Thyroid gland (tissue), 4 donors: Measurements from ENCODE around the gene HES1. TPM values are rescaled to one million over a fixed set of nuclear protein-coding genes. Genes with fewer than 3 reads are reported as not detected.

Experiments used
- DNase-seq, 2 donors: peaks; one replicate each; pipeline ENCODE4 v3.0.0-alpha.2; 2019
- H3K27ac ChIP-seq, 3 donors: fragments of 200-600 bp; sonication (generic); 1 replicate in 2 of 3; 2 replicates in 1 of 3; pipeline ENCODE4 v1.5.1; 2016 to 2019; ENCODE audit warnings: mild to moderate bottlenecking in 1 of 3, moderate library complexity in 1 of 3
- H3K27me3 ChIP-seq: fragments of 200-600 bp; sonication (generic); one replicate; pipeline ENCODE4 v1.5.1; 2019
- H3K36me3 ChIP-seq, 2 donors: fragments of 200-600 bp; sonication (generic); one replicate each; pipeline ENCODE4 v1.5.1; 2016 to 2019
- H3K4me1 ChIP-seq, 2 donors: fragments of 200-600 bp; sonication (generic); one replicate each; pipeline ENCODE4 v1.5.1; 2017 to 2019
- H3K4me3 ChIP-seq, 3 donors: fragments of 200-600 bp; sonication (generic); replicated peaks in 1 of 3; 1 replicate in 2 of 3; 2 replicates in 1 of 3; pipeline ENCODE4 v1.5.1; 2016; ENCODE audit warnings: mild to moderate bottlenecking in 1 of 3
- H3K9me3 ChIP-seq: fragments of 200-600 bp; sonication (generic); one replicate; pipeline ENCODE4 v1.5.1; 2017
- POLR2A ChIP-seq, 2 donors: fragments of 450-650 bp; IDR thresholded peaks; one replicate each; pipeline ENCODE4 v1.6.1; 2017; ENCODE audit warnings: antibody characterized with exemption in 2 of 2, mild to moderate bottlenecking in 2 of 2, moderate library complexity in 1 of 2
- WGBS, 2 donors: methylation state at CpG; one replicate each; pipeline ENCODE4 v1.1.5; 2017; 5-methylcytosine and 5-hydroxymethylcytosine counted together
- intact Hi-C: fragments of 100-400 bp; cut with DNase I; formaldehyde crosslinking; loops from one replicate; pipeline ENCODE4 v1.15.1; 2023
- total RNA-seq, 4 donors: library from RNA; depleted of rRNA; stranded (reverse); fragments of >200 nt; gene quantifications; one replicate each; pipeline ENCODE4 v1.2.3, GENCODE V29; 2016
- TF ChIP-seq, protein P1 (sequence below), 6 experiments: fragments of 200-600 bp in 3 of 6; fragments of 450-650 bp in 3 of 6; sonication (generic) in 3 of 6; IDR thresholded peaks; one replicate each; pipeline ENCODE4 v1.5.1; 2016 to 2019; ENCODE audit warnings: antibody characterized with exemption in 6 of 6, mild to moderate bottlenecking in 2 of 6, inconsistent platforms in 1 of 6, moderate library complexity in 1 of 6

The HES1 gene, protein sequence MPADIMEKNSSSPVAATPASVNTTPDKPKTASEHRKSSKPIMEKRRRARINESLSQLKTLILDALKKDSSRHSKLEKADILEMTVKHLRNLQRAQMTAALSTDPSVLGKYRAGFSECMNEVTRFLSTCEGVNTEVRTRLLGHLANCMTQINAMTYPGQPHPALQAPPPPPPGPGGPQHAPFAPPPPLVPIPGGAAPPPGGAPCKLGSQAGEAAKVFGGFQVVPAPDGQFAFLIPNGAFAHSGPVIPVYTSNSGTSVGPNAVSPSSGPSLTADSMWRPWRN
- total RNA-seq = 100 to 1,000 TPM; 127 to 193 (median 159) TPM

DNA sequence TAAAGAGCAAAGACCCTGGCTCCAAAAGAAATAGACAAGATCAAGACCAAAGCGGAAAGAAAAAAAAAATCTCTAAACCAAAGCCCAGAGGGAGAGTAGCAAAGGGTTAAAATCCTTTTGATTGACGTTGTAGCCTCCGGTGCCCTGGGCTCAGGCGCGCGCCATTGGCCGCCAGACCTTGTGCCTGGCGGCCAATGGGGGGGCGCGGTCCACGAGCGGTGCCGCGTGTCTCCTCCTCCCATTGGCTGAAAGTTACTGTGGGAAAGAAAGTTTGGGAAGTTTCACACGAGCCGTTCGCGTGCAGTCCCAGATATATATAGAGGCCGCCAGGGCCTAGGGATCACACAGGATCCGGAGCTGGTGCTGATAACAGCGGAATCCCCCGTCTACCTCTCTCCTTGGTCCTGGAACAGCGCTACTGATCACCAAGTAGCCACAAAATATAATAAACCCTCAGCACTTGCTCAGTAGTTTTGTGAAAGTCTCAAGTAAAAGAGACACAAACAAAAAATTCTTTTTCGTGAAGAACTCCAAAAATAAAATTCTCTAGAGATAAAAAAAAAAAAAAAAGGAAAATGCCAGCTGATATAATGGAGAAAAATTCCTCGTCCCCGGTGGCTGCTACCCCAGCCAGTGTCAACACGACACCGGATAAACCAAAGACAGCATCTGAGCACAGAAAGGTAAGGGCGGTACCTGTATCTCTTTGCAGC, at the start of gene HES1:
TSS of gene HES1 (plus strand) at position 343 of the 713 bp plus-strand sequence. CDS start at position 576, 233 bp downstream.
- intact Hi-C loops = loop anchor here (5.0 kb wide), 2 partner anchors 181 to 354 kb away; no protein-coding TSS in a partner anchor
- Histone ChIP-seq H3K36me3 (peaks cover 4 to 8% of the 10 kb centered on the region in 2 donors), H3K9me3 (no peaks in the 10 kb centered on the region), H3K27ac (peak within 1 kb of the TSS; percentile 94 to 97 (median 95)), H3K4me3 (peak within 1 kb of the TSS; percentile 52 to 97 (median 91)), H3K27me3 (no peaks in the 10 kb centered on the region), H3K4me1 (peaks cover 28 to 33% of the 10 kb centered on the region in 2 donors)
- peak; percentile 98 to 99 for TF ChIP-seq POLR2A (IDR thresholded peaks at IDR 0.05)
- TF ChIP-seq, protein P1, sequence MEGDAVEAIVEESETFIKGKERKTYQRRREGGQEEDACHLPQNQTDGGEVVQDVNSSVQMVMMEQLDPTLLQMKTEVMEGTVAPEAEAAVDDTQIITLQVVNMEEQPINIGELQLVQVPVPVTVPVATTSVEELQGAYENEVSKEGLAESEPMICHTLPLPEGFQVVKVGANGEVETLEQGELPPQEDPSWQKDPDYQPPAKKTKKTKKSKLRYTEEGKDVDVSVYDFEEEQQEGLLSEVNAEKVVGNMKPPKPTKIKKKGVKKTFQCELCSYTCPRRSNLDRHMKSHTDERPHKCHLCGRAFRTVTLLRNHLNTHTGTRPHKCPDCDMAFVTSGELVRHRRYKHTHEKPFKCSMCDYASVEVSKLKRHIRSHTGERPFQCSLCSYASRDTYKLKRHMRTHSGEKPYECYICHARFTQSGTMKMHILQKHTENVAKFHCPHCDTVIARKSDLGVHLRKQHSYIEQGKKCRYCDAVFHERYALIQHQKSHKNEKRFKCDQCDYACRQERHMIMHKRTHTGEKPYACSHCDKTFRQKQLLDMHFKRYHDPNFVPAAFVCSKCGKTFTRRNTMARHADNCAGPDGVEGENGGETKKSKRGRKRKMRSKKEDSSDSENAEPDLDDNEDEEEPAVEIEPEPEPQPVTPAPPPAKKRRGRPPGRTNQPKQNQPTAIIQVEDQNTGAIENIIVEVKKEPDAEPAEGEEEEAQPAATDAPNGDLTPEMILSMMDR (IDR thresholded peaks at IDR 0.05) = no peak
- DNase-seq = peak; percentile 97
- 1% methylated on average over 29 of the region's 29 CpGs for WGBS, 2 donors

DNA sequence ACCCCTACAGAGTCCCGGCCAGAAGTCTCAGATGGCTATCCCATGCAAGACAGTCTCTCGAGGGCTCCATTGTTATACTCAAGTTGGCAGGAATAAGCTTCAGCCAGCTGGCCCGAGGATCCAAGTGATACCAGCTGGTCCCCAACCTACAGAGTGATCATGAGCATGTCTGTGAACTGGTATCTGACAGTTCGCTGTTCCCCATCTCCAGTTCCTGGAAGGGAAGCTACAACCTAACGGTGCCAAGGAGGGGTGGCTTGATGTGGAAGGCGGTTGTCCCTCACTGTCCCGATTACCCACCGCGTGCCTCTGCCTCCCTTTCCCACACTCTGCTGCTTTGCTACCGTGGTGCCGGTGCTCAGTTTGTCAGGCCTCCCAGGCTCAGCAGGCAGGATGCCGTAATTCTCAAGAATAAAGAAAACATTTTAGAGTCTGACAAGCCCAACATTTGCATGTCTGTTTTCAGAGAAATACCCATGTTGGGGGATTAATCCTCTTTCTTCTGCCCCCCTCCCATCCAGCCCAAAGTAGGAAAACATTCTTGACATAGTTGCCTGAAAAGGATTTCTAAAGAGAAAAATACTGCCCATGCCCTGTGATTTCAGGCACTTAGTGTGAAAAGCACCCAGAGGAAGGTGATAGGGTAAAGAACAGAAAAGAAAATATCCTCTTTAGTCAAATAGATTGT, 49.4 kb upstream of the HES1 start:
- peak overlapping the region in 2 of 3 donors; percentile 41 to 44 for H3K27ac ChIP-seq
- H3K36me3 ChIP-seq = no peaks in the 10 kb centered on the region
- no peak for DNase-seq
- intact Hi-C loops = no loop called here
- H3K27me3 ChIP-seq = no peaks in the 10 kb centered on the region
- H3K9me3 ChIP-seq = no peaks in the 10 kb centered on the region
- peaks cover 10 to 24% of the 10 kb centered on the region in 2 donors for H3K4me1 ChIP-seq
- no peak overlapping the region for H3K4me3 ChIP-seq
- WGBS, 2 donors = 71 to 72% methylated on average over 11 to 12 of the region's 12 CpGs
- TF ChIP-seq, protein P1 (IDR thresholded peaks at IDR 0.05) = no peak
- TF ChIP-seq POLR2A (IDR thresholded peaks at IDR 0.05) = no peak

DNA sequence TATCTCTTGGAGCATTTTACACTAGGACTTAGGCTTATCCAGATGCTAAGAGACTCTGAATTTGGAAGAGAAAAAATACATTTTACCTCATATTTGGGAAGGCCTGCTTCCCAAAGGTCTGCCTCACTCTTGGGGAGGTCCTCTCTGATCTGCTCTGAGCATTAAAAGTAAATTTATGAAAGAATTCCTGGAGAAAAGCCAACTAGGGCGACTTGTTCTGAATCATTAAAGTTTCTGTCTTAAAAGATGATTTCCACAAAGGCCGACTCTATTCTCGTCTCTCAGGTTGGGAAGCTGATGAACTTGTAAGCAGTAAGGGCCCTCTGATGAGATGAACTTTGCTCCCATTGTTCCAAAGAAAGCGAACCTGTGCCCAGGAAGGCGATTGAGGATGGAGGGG, 48.7 kb upstream of the HES1 start:
- peaks cover 10 to 24% of the 10 kb centered on the region in 2 donors for H3K4me1 ChIP-seq
- H3K27ac ChIP-seq = peak overlapping the region in 2 of 3 donors; percentile 44 to 50
- H3K36me3 ChIP-seq = no peaks in the 10 kb centered on the region
- no peak for DNase-seq
- 95% methylated on average over 5 of the region's 5 CpGs for WGBS, 2 donors
- intact Hi-C loops = no loop called here
- TF ChIP-seq POLR2A (IDR thresholded peaks at IDR 0.05) = no peak
- TF ChIP-seq, protein P1 (IDR thresholded peaks at IDR 0.05) = no peak
- H3K27me3 ChIP-seq = no peaks in the 10 kb centered on the region
- no peak overlapping the region for H3K4me3 ChIP-seq
- no peaks in the 10 kb centered on the region for H3K9me3 ChIP-seq

DNA sequence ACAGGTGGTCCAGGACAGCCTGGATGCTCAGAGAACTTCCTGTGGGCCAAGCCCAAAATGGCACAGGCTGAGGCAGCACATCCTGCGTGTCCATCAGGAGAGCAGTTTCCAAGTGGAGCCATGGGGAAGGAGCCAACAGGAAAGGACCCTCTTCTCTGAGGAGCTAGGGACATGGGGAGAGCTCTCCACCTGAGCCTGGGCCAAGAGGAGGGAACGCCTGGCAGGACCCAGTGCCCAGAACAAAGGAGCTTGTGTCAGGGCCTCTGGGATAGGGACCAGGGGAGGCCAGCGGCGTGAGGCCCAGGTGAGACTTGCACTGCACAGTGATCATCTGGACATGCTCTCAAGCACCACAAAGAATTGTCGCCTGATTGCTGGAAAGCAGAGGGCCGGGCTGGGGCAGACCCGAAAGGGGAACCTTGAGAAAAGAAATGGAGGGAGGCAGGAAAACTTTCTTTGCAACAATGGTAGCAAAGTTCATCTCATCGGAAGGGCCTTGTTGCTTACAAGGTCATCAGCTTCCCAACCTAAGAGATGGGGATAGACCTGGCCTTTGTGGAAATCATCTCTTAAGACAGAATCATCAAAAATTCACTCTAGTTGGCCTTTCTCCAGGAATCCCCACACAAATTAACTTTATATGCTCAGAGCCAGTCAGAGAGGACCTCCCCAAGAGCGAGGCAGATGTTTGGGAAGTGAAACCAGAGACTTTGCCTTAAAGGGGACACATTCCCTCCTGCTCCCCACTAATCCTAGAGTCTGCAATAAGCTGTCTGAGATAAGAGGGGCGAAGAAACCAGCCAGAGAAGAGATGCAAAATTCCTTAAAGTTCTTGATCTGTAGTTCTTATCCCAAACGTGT, 47.7 kb upstream of the HES1 start:
- no peaks in the 10 kb centered on the region for H3K9me3 ChIP-seq
- TF ChIP-seq POLR2A (IDR thresholded peaks at IDR 0.05) = no peak
- TF ChIP-seq, protein P1 (IDR thresholded peaks at IDR 0.05) = no peak
- H3K4me1 ChIP-seq = peaks cover 10 to 20% of the 10 kb centered on the region in 2 donors
- no peak overlapping the region for H3K4me3 ChIP-seq
- no peak for DNase-seq
- intact Hi-C loops = no loop called here
- H3K36me3 ChIP-seq = no peaks in the 10 kb centered on the region
- no peaks in the 10 kb centered on the region for H3K27me3 ChIP-seq
- no peak overlapping the region for H3K27ac ChIP-seq
- 87 to 96% methylated on average over 11 of the region's 11 CpGs for WGBS, 2 donors
